OCI-LY7 (cell line): ENCODE data around the gene CEP131.

Experiments used
- EZH2phosphoT487 ChIP-seq: fragments of 200-600 bp; sonication (generic); IDR thresholded peaks from 2 replicates; pipeline ENCODE4 v1.6.1; 2018; ENCODE audit warnings: low read depth, borderline replicate concordance, mild to moderate bottlenecking, mixed run types, antibody characterized with exemption, low read length, moderate library complexity, mixed read lengths
- TF ChIP-seq, protein P1 (sequence below): fragments of 200-600 bp; sonication (generic); conservative IDR thresholded peaks from 2 replicates; pipeline ENCODE4 v1.5.1; 2014; ENCODE audit warnings: mild to moderate bottlenecking, antibody characterized with exemption, low read length, moderate library complexity, mixed read lengths

DNA sequence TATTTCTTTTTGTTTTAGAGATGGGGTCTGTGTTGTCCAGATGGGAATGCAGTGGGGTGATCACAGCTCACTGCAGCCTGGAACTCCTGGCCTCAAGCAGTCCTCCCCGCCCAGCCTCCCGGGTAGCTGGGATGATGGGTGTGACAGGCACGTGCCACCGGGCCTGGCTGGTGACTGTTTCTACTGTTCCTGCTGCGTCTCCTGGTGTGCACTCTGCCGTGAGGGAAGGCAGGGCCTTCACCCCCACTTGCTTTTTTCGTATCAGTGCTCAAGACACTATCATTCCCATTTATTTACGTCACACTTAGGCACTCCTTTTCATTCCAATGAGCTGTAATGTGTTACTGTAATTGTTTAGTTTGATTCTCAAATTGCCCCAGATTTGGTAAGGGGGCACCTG, 82.7 kb downstream of the CEP131 start:
- TF ChIP-seq, protein P1, sequence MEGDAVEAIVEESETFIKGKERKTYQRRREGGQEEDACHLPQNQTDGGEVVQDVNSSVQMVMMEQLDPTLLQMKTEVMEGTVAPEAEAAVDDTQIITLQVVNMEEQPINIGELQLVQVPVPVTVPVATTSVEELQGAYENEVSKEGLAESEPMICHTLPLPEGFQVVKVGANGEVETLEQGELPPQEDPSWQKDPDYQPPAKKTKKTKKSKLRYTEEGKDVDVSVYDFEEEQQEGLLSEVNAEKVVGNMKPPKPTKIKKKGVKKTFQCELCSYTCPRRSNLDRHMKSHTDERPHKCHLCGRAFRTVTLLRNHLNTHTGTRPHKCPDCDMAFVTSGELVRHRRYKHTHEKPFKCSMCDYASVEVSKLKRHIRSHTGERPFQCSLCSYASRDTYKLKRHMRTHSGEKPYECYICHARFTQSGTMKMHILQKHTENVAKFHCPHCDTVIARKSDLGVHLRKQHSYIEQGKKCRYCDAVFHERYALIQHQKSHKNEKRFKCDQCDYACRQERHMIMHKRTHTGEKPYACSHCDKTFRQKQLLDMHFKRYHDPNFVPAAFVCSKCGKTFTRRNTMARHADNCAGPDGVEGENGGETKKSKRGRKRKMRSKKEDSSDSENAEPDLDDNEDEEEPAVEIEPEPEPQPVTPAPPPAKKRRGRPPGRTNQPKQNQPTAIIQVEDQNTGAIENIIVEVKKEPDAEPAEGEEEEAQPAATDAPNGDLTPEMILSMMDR, result no peak
- no peak for TF ChIP-seq EZH2phosphoT487
